NB4 (cell line): ENCODE data around the gene LRCH1.

Source experiments
- DNase-seq: peaks from one replicate; pipeline ENCODE4 v3.0.0; 2010; ENCODE audit warnings: low read depth
- H3K4me3 ChIP-seq: one replicate; pipeline ENCODE4 v1.5.1; 2011; ENCODE audit warnings: mild to moderate bottlenecking, low read depth, low read length, moderate library complexity
- CTCF ChIP-seq: IDR thresholded peaks from one replicate; pipeline ENCODE4 v1.5.1; 2012; ENCODE audit warnings: low read depth, low read length
- MAX ChIP-seq: IDR thresholded peaks from 2 replicates; pipeline ENCODE4 v1.6.1; 2011; ENCODE audit warnings: low read depth, low read length
- MYC ChIP-seq: IDR thresholded peaks from 2 replicates; pipeline ENCODE4 v1.6.1; 2011; ENCODE audit warnings: low read depth, low read length
- POLR2A ChIP-seq: IDR thresholded peaks from 2 replicates; pipeline ENCODE4 v1.6.1; 2011; ENCODE audit warnings: mild to moderate bottlenecking; ENCODE audit not compliant: insufficient read length; ENCODE audit errors: extremely low read depth

Gene LRCH1

DNA sequence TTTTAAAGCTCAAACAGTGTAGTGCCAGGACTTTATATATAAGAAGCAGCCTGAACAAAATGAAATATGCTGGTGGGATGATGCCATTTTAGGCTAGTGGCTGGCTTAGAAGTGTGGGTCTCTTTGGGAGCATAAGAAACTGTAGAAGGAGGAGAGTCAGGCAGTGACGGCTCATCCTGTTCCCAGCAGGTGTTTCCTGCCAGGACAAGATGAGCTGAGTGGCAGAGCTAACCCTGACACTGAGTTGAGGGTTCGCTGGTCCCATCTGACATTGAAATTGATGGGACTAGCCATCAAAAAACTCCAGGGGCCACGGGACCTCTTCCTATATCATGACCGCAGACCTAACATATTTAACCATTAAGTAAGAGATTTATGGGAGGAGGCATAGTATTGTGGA lies 192.7 kb downstream of the LRCH1 start:
- TF ChIP-seq POLR2A (no peak), CTCF (no peak), MAX (no peak), MYC (no peak)
- H3K4me3 ChIP-seq, result no peak overlapping the region
- no peak for DNase-seq

GRCh38 chr13:46747031-46747820 lies 194.3 kb downstream of the LRCH1 start:
- H3K4me3 ChIP-seq, result no peak overlapping the region
- DNase-seq, result no peak
- TF ChIP-seq MAX (no peak), POLR2A (no peak), CTCF (no peak), MYC (no peak)

GRCh38 chr13:46748300-46748699 lies 195.3 kb downstream of the LRCH1 start:
- peak; percentile 27 for DNase-seq
- no peak overlapping the region for H3K4me3 ChIP-seq
- TF ChIP-seq CTCF (no peak), MYC (no peak), POLR2A (no peak), MAX (no peak)

DNA sequence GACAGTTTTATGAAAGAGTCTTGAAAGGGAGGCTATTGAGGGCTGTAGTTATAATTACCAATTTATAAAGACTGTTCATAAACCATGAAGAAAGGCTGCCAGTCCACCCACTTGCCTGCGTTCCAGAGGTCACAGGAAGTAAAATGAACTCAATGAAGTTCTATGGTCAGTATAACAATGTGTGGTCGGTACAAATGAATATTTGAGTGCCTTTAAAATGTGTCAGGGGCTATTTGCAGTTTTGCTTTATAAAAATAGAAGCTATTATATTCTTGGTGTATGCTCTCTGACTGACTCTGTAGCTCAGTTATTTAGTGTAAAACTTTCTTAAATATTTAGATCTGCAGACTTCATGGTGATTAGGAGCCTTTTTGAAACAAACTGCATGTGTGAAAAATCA lies 197.0 kb downstream of the LRCH1 start:
- DNase-seq, result no peak
- TF ChIP-seq CTCF, result no peak
- no peak for TF ChIP-seq MAX
- no peak for TF ChIP-seq MYC
- no peak for TF ChIP-seq POLR2A
- no peak overlapping the region for H3K4me3 ChIP-seq

GRCh38 chr13:46751811-46752635 lies 199.1 kb downstream of the LRCH1 start:
- no peak overlapping the region for H3K4me3 ChIP-seq
- peak; percentile 87 for DNase-seq
- TF ChIP-seq MYC (no peak; the same call in 1 of the 2 replicates), MAX (peak; percentile 70)

DNA sequence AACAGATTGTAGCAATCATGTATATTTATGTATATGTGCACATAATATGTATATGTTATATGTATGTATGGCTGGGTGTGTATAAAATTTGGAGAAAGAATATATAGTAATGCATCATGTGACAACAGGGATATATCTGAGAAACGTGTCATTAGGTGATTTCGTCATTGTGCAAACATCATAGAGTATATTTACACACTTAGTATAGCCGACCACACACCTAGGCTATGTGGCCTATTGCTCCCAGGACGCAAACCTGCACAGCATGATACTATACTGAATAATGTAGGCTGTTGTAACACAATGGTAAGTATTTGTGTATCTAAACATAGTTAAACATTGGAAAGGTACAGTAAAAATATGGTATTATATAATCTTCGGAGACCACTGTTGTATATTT lies 200.2 kb downstream of the LRCH1 start:
- no peak for DNase-seq
- TF ChIP-seq POLR2A, result no peak
- no peak for TF ChIP-seq CTCF
- TF ChIP-seq MYC, result no peak
- no peak for TF ChIP-seq MAX
- no peak overlapping the region for H3K4me3 ChIP-seq
